ENCODE data around the gene TFDP2.

GRCh38 chr3:142081178-142081577 lies 68.2 kb downstream of the TFDP2 start:
- TF ChIP-seq CTCF (IDR thresholded peaks at IDR 0.05) (no peak), POLR2AphosphoS5 (IDR thresholded peaks at IDR 0.05) (no peak), POLR2A (IDR thresholded peaks at IDR 0.05) (no peak)
